DND-41 (cell line): ENCODE results near the gene MPI.
"Not testable (repeated sequence)": the region's sequence is repeated elsewhere in the genome, so short reads cannot be mapped to it uniquely, and the experiment has no call there.

Experiments used
- ATAC-seq: fragments of 200-7000 bp; cut with Tn5 transposase; 3 replicates; pipeline ENCODE4 v1.9.1; 2021; ENCODE audit warnings: low read depth; ENCODE audit not compliant: insufficient read depth
- DNase-seq: peaks from one replicate; pipeline ENCODE4 v3.0.0-alpha.2; 2020
- H2AFZ ChIP-seq: 2 replicates; pipeline ENCODE4 v1.6.0; 2012; ENCODE audit warnings: low read depth, low read length
- H3K27ac ChIP-seq: 2 replicates; pipeline ENCODE4 v1.5.1; 2012; ENCODE audit warnings: low read length, inconsistent platforms
- H3K27me3 ChIP-seq: fragments of 200-600 bp; sonication (generic); 2 replicates; pipeline ENCODE4 v1.6.0; 2012; ENCODE audit warnings: low read length, mild to moderate bottlenecking, inconsistent platforms; ENCODE audit not compliant: insufficient read depth, poor library complexity
- H3K36me3 ChIP-seq: 2 replicates; pipeline ENCODE4 v1.5.1; 2012; ENCODE audit warnings: low read length, inconsistent platforms; ENCODE audit not compliant: insufficient read depth
- H3K4me1 ChIP-seq: 2 replicates; pipeline ENCODE4 v1.5.1; 2012; ENCODE audit warnings: mild to moderate bottlenecking, low read length; ENCODE audit not compliant: insufficient read depth
- H3K4me2 ChIP-seq: 2 replicates; pipeline ENCODE4 v1.6.0; 2012; ENCODE audit warnings: mild to moderate bottlenecking, moderate library complexity, low read length, inconsistent platforms; ENCODE audit not compliant: insufficient read depth
- H3K4me3 ChIP-seq, 2 experiments: fragments of 200-600 bp in 1 of 2; shearing (Covaris generic) in 1 of 2; 2 replicates each; pipeline ENCODE4 v1.5.1; 2012 to 2016; ENCODE audit warnings: inconsistent platforms in 2 of 2, low read length in 2 of 2, mild to moderate bottlenecking in 2 of 2, low read depth in 1 of 2, moderate library complexity in 1 of 2
- H3K79me2 ChIP-seq: 2 replicates; pipeline ENCODE4 v1.6.0; 2012; ENCODE audit warnings: low read length, inconsistent platforms; ENCODE audit not compliant: insufficient read depth
- H3K9ac ChIP-seq: 2 replicates; pipeline ENCODE4 v1.6.0; 2012; ENCODE audit warnings: low read depth, mild to moderate bottlenecking, inconsistent platforms, low read length, moderate library complexity
- H3K9me3 ChIP-seq: 2 replicates; pipeline ENCODE4 v1.5.1; 2012; ENCODE audit warnings: low read length, moderate library complexity, mild to moderate bottlenecking, inconsistent platforms; ENCODE audit not compliant: insufficient read depth, severe bottlenecking
- H4K20me1 ChIP-seq: 2 replicates; pipeline ENCODE4 v1.6.0; 2012; ENCODE audit warnings: low read length; ENCODE audit not compliant: insufficient read depth
- EZH2 ChIP-seq: IDR thresholded peaks from 3 replicates; pipeline ENCODE4 v1.6.1; 2012; ENCODE audit warnings: borderline replicate concordance, low read depth, mild to moderate bottlenecking, moderate library complexity, low read length, inconsistent platforms; ENCODE audit not compliant: severe bottlenecking
- TF ChIP-seq, protein P1 (sequence below): IDR thresholded peaks from 2 replicates; pipeline ENCODE4 v1.5.1; 2012; ENCODE audit warnings: borderline replicate concordance, low read length, moderate library complexity, mild to moderate bottlenecking; ENCODE audit not compliant: poor library complexity, severe bottlenecking; ENCODE audit errors: extremely low read depth

MPI gene

DNA sequence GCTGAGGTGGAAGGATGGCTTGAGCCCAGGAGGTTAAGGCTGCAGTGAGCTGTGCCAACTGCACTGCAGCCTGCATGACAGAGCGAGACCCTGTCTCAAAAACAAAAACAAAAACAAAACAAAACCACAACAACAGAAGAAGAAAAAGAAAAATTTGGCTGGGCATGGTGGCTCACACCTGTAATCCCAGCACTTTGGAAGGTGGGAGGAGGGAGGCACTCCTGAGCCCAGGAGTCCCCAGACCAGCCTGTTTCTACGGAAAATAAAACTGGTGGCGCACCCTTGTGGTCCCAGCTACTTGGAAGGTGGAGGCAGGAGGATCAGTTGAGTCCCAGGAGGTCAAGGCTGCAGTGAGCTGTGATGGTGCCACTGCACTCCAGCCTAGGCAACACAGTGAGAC is 45.4 kb downstream of the MPI start:
- H3K9me3 ChIP-seq, H3K4me3 ChIP-seq, H3K27ac ChIP-seq, H3K36me3 ChIP-seq, ATAC-seq, H4K20me1 ChIP-seq, H3K27me3 ChIP-seq, H3K9ac ChIP-seq, H2AFZ ChIP-seq, DNase-seq: not testable (repeated sequence)
- Histone ChIP-seq H3K79me2 (peaks cover 72% of the 10 kb centered on the region), H3K4me2 (peak overlapping the region; percentile 41; the same call in 1 of the 2 replicates), H3K4me1 (peaks cover 32% of the 10 kb centered on the region)
- TF ChIP-seq, protein P1, sequence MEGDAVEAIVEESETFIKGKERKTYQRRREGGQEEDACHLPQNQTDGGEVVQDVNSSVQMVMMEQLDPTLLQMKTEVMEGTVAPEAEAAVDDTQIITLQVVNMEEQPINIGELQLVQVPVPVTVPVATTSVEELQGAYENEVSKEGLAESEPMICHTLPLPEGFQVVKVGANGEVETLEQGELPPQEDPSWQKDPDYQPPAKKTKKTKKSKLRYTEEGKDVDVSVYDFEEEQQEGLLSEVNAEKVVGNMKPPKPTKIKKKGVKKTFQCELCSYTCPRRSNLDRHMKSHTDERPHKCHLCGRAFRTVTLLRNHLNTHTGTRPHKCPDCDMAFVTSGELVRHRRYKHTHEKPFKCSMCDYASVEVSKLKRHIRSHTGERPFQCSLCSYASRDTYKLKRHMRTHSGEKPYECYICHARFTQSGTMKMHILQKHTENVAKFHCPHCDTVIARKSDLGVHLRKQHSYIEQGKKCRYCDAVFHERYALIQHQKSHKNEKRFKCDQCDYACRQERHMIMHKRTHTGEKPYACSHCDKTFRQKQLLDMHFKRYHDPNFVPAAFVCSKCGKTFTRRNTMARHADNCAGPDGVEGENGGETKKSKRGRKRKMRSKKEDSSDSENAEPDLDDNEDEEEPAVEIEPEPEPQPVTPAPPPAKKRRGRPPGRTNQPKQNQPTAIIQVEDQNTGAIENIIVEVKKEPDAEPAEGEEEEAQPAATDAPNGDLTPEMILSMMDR, result peak; percentile 26

DNA sequence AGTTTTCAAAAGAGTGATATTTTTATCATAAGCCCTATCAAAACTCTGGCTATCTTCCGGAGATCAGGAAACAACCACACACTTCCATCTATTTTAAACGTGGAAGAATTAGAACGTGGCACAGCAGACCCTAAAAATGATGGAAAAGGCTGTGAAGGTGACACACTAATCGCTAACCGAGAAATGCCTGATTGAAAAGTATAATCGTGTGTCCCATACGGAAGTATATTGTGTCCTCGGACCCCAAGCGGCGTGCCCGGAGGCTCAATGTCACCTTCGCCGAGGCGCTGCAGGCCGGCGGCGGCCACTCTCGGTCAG is 47.4 kb downstream of the MPI start:
- H3K9ac ChIP-seq, result peak overlapping the region; percentile 93
- H2AFZ ChIP-seq, result peak overlapping the region; percentile 86
- no peaks in the 10 kb centered on the region; the same call in 1 of the 2 replicates for H4K20me1 ChIP-seq
- DNase-seq (no peak), ATAC-seq (peak; percentile 20)
- H3K4me2 ChIP-seq, result peak overlapping the region; percentile 72
- TF ChIP-seq, protein P1, result no peak
- TF ChIP-seq EZH2, result no peak
- H3K4me1 ChIP-seq, result peaks cover 32% of the 10 kb centered on the region
- peak overlapping the region; percentile 80 for H3K27ac ChIP-seq
- H3K27me3 ChIP-seq, result no peaks in the 10 kb centered on the region
- H3K36me3 ChIP-seq, result peaks cover 3% of the 10 kb centered on the region
- H3K79me2 ChIP-seq, result peaks cover 56% of the 10 kb centered on the region
- H3K9me3 ChIP-seq, result no peaks in the 10 kb centered on the region
- peak overlapping the region; percentile 34 to 81 for H3K4me3 ChIP-seq

DNA sequence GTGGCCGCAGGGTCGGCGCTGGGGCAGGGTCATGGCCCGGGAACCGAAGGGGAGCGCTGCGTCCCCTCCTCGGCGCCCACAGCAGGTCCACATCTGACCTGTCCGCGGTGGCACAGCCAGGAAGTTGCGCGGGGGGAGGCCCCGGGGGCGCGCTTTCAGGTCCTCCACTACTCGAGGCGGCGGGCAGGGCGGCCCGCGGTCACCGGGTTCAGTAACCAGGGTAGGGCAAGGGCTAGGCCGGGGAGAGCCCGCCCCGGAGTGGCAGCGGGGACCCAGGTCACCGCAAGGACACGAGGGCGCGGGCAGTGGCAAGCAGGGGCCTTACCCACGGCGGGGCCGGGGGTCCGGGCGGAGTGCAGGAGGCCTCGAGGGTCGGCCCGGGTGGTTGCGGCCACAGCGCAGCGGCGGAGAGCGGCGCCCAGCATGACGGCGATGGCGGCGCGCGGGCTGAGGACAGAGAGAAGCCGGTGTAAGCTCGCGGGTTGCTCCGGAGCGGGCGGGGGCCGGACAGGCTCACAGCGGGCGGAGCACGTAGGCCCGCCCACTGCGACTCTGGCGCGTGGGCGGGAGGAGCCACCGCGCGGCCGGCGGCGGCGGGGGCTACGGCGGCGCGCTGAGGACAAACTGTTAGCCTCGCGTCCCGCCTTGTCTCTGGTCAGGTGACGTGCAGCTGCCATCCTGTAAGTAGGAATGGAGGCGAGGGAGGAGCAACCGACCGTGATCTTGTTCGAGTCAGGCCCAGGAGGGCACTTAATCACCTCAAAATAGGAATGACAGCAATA is 47.9 kb downstream of the MPI start, which contains the start of gene COX5A:
COX5A (minus strand) TSS at position 484 of the 782 bp plus-strand sequence; CDS start at position 425, 59 bp downstream.
- Histone ChIP-seq H2AFZ (peak within 1 kb of the TSS; percentile 94), H3K36me3 (peaks cover 3% of the 10 kb centered on the region), H3K4me2 (peak within 1 kb of the TSS; percentile 72), H3K9ac (peak within 1 kb of the TSS; percentile 93), H3K4me3 (peak within 1 kb of the TSS; percentile 34 to 81), H3K9me3 (no peaks in the 10 kb centered on the region), H3K27ac (peak within 1 kb of the TSS; percentile 80), H3K79me2 (peaks cover 51% of the 10 kb centered on the region), H3K4me1 (peaks cover 32% of the 10 kb centered on the region), H3K27me3 (no peaks in the 10 kb centered on the region), H4K20me1 (no peaks in the 10 kb centered on the region; the same call in 1 of the 2 replicates)
- TF ChIP-seq, protein P1, result no peak
- no peak for TF ChIP-seq EZH2
- DNase-seq, result peak; percentile 91
- peak; percentile 95 for ATAC-seq
